MV-4-11 (cell line): ENCODE results near the gene SIX2.
"Not testable (repeated sequence)": the region's sequence is repeated elsewhere in the genome, so short reads cannot be mapped to it uniquely, and the experiment has no call there.

Experiments
- DNase-seq: peaks from one replicate; lab custom pipeline; 2025; lab: John Stamatoyannopoulos, UW

The SIX2 gene

GRCh38 chr2:45009303-45009927, at the start of gene SIX2:
Gene SIX2 (minus strand): TSS chr2:45009452. CDS start chr2:45009110, 342 bp downstream.
- DNase-seq: peak; percentile 33

- DNase-seq: no peak
These were observed 45.9 kb upstream of the SIX2 start for GRCh38 chr2:45055162-45055605.

GRCh38 chr2:45053966-45054365, 44.7 kb upstream of the SIX2 start:
- no peak for DNase-seq

- no peak for DNase-seq
These were observed 43.2 kb upstream of the SIX2 start for GRCh38 chr2:45052388-45052928.

- no peak for DNase-seq
These were observed 40.5 kb upstream of the SIX2 start for GRCh38 chr2:45049569-45050336.

GRCh38 chr2:45047301-45047700, 38.0 kb upstream of the SIX2 start:
- DNase-seq: no peak

- DNase-seq: no peak
These were observed 37.5 kb upstream of the SIX2 start for GRCh38 chr2:45046786-45047185.

- DNase-seq: no peak
These were observed 36.5 kb upstream of the SIX2 start for GRCh38 chr2:45045706-45046105.

GRCh38 chr2:45044916-45045315, 35.7 kb upstream of the SIX2 start:
- DNase-seq: no peak

- DNase-seq: no peak
These were observed 33.9 kb upstream of the SIX2 start for GRCh38 chr2:45043174-45043573.

GRCh38 chr2:45042401-45042800, 33.1 kb upstream of the SIX2 start:
- no peak for DNase-seq

GRCh38 chr2:45040786-45041185, 31.5 kb upstream of the SIX2 start:
- no peak for DNase-seq

GRCh38 chr2:45039804-45040203, 30.6 kb upstream of the SIX2 start:
- DNase-seq: not testable (repeated sequence)

GRCh38 chr2:45038861-45039260, 29.6 kb upstream of the SIX2 start:
- DNase-seq: not testable (repeated sequence)

- DNase-seq: no peak
These were observed 24.1 kb upstream of the SIX2 start for GRCh38 chr2:45033302-45033701.

- no peak for DNase-seq
These were observed 21.8 kb upstream of the SIX2 start for GRCh38 chr2:45031028-45031427.

GRCh38 chr2:45030553-45030952, 21.3 kb upstream of the SIX2 start:
- DNase-seq: no peak

- DNase-seq: no peak
These were observed 20.0 kb upstream of the SIX2 start for GRCh38 chr2:45029215-45029614.

- DNase-seq: no peak
These were observed 19.0 kb upstream of the SIX2 start for GRCh38 chr2:45028276-45028675.

- no peak for DNase-seq
These were observed 17.7 kb upstream of the SIX2 start for GRCh38 chr2:45026924-45027450.

GRCh38 chr2:45024600-45025291, 15.5 kb upstream of the SIX2 start:
- DNase-seq: no peak

GRCh38 chr2:45024097-45024496, 14.8 kb upstream of the SIX2 start:
- no peak for DNase-seq
